ENCODE data around the gene STARD13.

DNA sequence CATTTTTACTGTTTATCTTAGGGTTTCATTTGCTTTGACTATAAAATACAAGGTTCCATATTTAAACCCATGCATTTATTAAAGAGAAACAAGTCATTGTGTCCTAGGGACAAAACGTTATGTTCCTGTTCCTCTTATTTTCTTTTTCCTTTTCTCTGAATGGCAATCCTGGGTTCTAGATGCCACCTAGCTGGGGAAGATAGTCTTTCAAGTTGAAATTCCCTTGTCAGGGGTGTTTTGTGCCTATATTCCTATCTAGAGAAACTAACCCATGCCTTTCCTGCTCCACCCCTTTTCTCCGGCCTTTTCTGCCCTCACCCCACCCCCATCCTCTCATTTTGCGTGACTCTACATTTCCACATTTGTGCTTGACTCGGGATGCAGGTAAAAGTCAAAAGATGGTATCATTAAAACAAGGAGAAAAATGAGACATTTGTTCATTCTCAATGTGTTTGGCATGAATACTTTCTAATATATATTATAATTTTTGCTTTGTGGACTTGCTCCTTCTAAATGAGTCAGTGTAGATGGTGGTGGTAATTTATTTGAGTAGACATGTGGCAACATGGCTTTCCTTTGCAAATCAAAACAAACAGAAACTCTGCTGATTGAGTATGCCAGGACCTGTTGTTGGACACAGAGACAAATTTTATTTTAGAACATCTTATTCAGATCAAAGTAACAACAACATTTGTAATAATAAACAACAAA, 26.8 kb upstream of the STARD13 start:
- TF ChIP-seq CTCF (IDR thresholded peaks at IDR 0.05; ENCODE audit: low read depth, low read length, missing input control) = peak; percentile 51
- peak; percentile 90 for TF ChIP-seq RAD21 (IDR thresholded peaks at IDR 0.05)
- no peak for TF ChIP-seq YY1 (IDR thresholded peaks at IDR 0.05)
- TF ChIP-seq TAF1 (conservative IDR thresholded peaks at IDR 0.05) = no peak
- no peak for TF ChIP-seq FOXA1 (IDR thresholded peaks at IDR 0.05)
- TF ChIP-seq, protein P1, sequence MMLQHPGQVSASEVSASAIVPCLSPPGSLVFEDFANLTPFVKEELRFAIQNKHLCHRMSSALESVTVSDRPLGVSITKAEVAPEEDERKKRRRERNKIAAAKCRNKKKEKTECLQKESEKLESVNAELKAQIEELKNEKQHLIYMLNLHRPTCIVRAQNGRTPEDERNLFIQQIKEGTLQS (IDR thresholded peaks at IDR 0.05) = no peak
- no peak for TF ChIP-seq EGR1 (IDR thresholded peaks at IDR 0.05; ENCODE audit: low read depth in 2 of 2)
- TF ChIP-seq RXRA (IDR thresholded peaks at IDR 0.05) = no peak
- no peak for TF ChIP-seq JUND (IDR thresholded peaks at IDR 0.05)
- TF ChIP-seq, protein P2, sequence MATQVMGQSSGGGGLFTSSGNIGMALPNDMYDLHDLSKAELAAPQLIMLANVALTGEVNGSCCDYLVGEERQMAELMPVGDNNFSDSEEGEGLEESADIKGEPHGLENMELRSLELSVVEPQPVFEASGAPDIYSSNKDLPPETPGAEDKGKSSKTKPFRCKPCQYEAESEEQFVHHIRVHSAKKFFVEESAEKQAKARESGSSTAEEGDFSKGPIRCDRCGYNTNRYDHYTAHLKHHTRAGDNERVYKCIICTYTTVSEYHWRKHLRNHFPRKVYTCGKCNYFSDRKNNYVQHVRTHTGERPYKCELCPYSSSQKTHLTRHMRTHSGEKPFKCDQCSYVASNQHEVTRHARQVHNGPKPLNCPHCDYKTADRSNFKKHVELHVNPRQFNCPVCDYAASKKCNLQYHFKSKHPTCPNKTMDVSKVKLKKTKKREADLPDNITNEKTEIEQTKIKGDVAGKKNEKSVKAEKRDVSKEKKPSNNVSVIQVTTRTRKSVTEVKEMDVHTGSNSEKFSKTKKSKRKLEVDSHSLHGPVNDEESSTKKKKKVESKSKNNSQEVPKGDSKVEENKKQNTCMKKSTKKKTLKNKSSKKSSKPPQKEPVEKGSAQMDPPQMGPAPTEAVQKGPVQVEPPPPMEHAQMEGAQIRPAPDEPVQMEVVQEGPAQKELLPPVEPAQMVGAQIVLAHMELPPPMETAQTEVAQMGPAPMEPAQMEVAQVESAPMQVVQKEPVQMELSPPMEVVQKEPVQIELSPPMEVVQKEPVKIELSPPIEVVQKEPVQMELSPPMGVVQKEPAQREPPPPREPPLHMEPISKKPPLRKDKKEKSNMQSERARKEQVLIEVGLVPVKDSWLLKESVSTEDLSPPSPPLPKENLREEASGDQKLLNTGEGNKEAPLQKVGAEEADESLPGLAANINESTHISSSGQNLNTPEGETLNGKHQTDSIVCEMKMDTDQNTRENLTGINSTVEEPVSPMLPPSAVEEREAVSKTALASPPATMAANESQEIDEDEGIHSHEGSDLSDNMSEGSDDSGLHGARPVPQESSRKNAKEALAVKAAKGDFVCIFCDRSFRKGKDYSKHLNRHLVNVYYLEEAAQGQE (IDR thresholded peaks at IDR 0.05) = no peak
- TF ChIP-seq, protein P3, sequence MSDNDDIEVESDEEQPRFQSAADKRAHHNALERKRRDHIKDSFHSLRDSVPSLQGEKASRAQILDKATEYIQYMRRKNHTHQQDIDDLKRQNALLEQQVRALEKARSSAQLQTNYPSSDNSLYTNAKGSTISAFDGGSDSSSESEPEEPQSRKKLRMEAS (IDR thresholded peaks at IDR 0.05) = no peak
- no peak for TF ChIP-seq ZBTB33 (IDR thresholded peaks at IDR 0.05)
- no peak for TF ChIP-seq SP1 (IDR thresholded peaks at IDR 0.05)

All from liver (tissue), 3 donors.